BJ (cell line): ENCODE measurements around the gene ZNF865. TPM values are rescaled to one million over a fixed set of nuclear protein-coding genes. Genes with fewer than 3 reads are reported as not detected.
A peak's percentile ranks its signal among the peaks of the same experiment; 100 is the strongest.

Experiments used
- CTCF ChIA-PET: fragments of 350-600 bp; formaldehyde crosslinking; extraction: SDS; loops from one replicate; lab custom pipeline; 2021; ENCODE audit warnings: antibody characterized with exemption, inconsistent platforms; lab: Yijun Ruan, JAX
- POLR2A ChIA-PET: fragments of 300-600 bp; sonication (Branson Sonifier 250); formaldehyde crosslinking; extraction: SDS; loops from one replicate; lab custom pipeline; 2021; ENCODE audit warnings: antibody characterized with exemption; lab: Charles Lee
- DNase-seq: peaks from one replicate; pipeline ENCODE4 v3.0.0-alpha.2; 2011; ENCODE audit warnings: low read depth
- H3K27me3 ChIP-seq: 2 replicates; pipeline ENCODE4 v1.6.0; 2011; ENCODE audit warnings: low read length; ENCODE audit not compliant: control insufficient read depth, insufficient read depth
- H3K36me3 ChIP-seq: 2 replicates; pipeline ENCODE4 v1.5.1; 2011; ENCODE audit warnings: low read length; ENCODE audit not compliant: control insufficient read depth, insufficient read depth
- H3K4me3 ChIP-seq: 2 replicates; pipeline ENCODE4 v1.5.1; 2011; ENCODE audit warnings: low read depth, mild to moderate bottlenecking, control low read depth, low read length
- polyA plus RNA-seq: library from polyadenylated mRNA; depleted of rRNA; stranded (reverse); fragments of >200 nt; gene quantifications from 2 replicates; pipeline ENCODE4 v1.2.3, GENCODE V29; 2011
- TF ChIP-seq, protein P1 (sequence below): IDR thresholded peaks from 2 replicates; pipeline ENCODE4 v1.5.1; 2011; ENCODE audit warnings: low read depth, mild to moderate bottlenecking, control low read depth, inconsistent platforms, low read length, moderate library complexity; ENCODE audit not compliant: insufficient read depth

ZNF865 gene
- polyA plus RNA-seq, 1 experiment = 1.4 TPM

DNA sequence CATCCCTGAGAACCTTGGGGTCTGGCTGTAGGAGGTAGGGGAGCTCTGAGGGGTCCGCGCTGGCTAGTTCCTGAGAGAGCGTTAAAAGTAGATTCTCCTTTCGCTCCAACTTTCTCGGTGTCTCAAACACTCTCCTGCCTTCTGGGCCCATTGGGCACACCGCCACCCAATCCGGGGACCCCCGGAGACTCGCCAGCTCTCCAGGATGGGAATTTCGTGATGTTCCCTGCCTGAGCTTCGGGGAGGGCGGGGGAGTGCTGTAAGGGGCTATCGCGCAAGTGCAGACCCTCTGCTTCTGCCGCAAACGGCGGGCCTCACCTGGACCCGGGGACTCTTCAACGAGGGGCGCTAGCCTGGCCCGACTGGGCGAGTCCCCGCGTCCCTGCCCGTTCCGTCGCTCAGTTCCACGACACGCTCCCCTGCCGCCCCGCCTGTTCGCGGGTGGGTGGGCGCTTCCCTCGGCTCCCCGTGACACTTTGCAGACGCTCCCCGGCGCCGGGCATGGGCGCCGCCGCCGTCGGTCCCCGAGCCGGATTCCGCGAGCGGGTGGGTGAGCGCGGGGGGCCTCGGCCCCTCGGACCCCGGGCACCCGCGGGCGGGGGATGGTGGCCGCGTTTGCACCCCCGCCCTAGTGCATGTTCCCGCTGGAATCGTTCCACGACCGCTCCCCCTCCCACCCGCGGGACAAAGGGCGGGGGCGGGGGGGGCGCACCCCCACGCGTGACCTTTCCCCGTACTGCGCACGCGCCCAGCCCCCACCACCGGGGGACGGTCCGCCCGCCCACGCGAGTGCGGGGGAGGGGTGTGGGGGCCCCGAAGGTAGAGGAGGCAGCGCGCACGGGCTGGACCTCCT, 42.5 kb downstream of the ZNF865 start, which contains the start of gene CCDC106:
Gene CCDC106, plus strand, starts transcription at position 481 of the 853 bp plus-strand sequence. CDS start 835 bp downstream, outside the sequence.
- peaks cover 7% of the 10 kb centered on the region for H3K36me3 ChIP-seq
- H3K27me3 ChIP-seq = no peaks in the 10 kb centered on the region
- DNase-seq = no peak
- H3K4me3 ChIP-seq = peak within 1 kb of the TSS; percentile 86
- TF ChIP-seq, protein P1, sequence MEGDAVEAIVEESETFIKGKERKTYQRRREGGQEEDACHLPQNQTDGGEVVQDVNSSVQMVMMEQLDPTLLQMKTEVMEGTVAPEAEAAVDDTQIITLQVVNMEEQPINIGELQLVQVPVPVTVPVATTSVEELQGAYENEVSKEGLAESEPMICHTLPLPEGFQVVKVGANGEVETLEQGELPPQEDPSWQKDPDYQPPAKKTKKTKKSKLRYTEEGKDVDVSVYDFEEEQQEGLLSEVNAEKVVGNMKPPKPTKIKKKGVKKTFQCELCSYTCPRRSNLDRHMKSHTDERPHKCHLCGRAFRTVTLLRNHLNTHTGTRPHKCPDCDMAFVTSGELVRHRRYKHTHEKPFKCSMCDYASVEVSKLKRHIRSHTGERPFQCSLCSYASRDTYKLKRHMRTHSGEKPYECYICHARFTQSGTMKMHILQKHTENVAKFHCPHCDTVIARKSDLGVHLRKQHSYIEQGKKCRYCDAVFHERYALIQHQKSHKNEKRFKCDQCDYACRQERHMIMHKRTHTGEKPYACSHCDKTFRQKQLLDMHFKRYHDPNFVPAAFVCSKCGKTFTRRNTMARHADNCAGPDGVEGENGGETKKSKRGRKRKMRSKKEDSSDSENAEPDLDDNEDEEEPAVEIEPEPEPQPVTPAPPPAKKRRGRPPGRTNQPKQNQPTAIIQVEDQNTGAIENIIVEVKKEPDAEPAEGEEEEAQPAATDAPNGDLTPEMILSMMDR = no peak
- CTCF ChIA-PET = interaction anchor here (0.7 to 2.1 kb wide), 4 partner anchors 15 to 180 kb away, joined by 3 to 14 read pairs (median 6); no protein-coding TSS in a partner anchor
- POLR2A ChIA-PET = interaction anchor here (1.3 kb wide), 1 partner anchor 11 kb away, joined by 4 read pairs; no protein-coding TSS in a partner anchor

DNA sequence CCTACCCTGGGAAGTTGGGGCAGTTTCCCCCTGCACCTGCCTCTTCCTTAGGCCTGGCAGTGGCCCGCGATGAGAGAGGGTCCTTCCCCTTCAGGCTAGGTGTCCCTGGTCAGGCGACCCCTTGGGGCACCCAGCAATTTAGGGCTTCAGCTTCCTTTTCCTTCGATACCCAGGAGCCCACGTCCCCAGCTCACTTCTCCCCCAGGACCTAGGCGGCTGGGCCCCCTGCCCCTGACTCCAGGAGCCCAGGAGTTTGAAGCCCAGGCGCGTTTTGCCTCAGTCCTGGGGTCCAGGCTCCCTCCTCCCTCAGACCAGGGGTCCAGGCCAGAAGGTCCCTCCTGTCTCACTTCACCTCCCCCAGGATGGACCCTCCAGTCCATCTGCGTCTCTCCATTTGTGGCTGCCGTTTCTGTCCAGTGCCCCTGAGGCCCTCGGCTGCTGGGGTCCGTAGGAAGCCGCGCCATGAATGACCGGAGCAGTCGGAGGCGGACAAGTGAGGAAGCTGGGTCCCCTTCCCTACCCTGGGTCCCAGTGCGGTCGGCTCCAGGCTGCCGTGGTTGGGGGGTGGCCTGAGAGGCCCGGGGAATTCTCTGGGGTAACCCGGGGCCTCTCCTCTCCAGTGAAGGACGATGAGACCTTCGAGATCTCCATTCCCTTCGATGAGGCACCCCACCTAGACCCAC, 43.3 kb downstream of the ZNF865 start:
- POLR2A ChIA-PET = no interaction called here

DNA sequence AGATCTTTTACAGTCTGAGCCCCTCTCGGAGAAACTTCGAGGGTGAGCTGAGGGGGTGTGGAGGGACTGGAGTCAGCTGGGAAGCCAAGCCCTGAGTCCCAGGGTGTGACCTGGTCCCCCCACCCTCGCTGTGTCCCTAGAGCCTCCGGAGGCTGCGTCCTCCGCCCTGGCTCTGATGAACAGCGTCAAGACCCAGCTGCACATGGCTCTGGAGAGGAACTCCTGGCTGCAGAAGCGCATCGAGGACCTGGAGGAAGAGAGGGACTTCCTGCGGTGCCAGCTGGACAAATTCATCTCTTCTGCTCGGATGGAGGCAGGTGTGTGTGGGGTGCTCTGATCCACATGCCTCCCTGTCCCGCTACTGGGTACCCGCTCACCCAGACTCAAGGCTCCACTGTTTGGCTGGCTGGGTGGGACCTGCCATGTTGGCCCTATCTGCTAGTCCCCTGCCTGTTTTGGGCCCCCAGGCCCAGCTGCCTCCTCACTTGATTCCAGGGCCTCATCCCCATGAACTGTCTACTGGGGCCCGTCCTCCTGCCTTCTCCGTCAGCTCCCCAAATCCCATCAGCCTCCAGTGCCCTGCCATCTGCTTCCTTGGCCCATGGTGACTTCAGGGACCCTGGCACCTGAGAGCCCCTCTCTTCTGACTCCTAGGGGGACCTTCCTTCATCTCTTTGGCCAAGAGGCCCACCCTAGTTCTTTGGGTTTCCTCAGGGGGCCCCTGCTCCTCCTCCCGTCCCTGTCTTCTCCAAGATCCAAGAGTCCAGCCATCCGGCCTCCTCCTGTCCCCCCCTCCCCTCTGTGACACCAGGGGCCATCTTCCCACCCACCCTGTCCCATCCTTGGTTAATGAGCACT, 44.0 kb downstream of the ZNF865 start:
- Histone ChIP-seq H3K4me3 (peak overlapping the region; percentile 86), H3K27me3 (no peaks in the 10 kb centered on the region), H3K36me3 (peaks cover 7% of the 10 kb centered on the region)
- no peak for DNase-seq
- ChIA-PET CTCF (interaction anchor here (1.7 to 2.0 kb wide), 2 partner anchors 17 to 22 kb away, joined by 4 to 6 read pairs; no protein-coding TSS in a partner anchor), POLR2A (no interaction called here)
- TF ChIP-seq, protein P1 = no peak

More for the DNA sequence above, 43.3 kb downstream of the ZNF865 start:
- no peak for DNase-seq
- Histone ChIP-seq H3K27me3 (no peaks in the 10 kb centered on the region), H3K4me3 (peak overlapping the region; percentile 86), H3K36me3 (peaks cover 7% of the 10 kb centered on the region)
- TF ChIP-seq, protein P1 = no peak
- CTCF ChIA-PET = interaction anchor here (1.7 to 2.1 kb wide), 3 partner anchors 16 to 23 kb away, joined by 4 to 14 read pairs (median 6); no protein-coding TSS in a partner anchor

DNA sequence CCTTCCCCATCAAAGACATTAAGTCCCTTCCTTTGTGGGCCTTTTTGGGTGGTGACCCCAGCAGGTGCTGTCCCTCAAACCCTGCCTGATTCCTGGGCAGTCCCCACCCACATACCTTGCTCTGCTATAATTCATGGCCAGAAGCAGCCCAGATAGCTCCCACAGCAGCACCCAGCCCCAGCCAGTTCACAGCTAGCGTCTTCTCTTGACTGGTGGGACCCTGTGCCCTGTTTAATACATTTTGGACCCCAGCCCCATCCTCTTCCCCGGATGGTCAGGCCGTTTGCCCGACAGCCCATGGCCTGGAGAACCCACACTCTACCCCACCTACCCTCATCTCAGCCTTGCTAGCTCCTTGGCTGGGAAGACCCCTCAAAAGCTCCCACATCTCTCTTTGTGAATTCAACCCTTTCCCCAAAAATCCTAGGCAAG, 44.7 kb downstream of the ZNF865 start:
- Histone ChIP-seq H3K27me3 (no peaks in the 10 kb centered on the region), H3K4me3 (no peak overlapping the region), H3K36me3 (peaks cover 5% of the 10 kb centered on the region)
- TF ChIP-seq, protein P1 = no peak
- ChIA-PET POLR2A (no interaction called here), CTCF (interaction anchor here (1.7 to 2.0 kb wide), 2 partner anchors 18 to 22 kb away, joined by 4 to 6 read pairs; no protein-coding TSS in a partner anchor)
- no peak for DNase-seq
